Fibroblast of lung (primary cell): ENCODE data around the gene CCDC197. TPM values are rescaled to one million over a fixed set of nuclear protein-coding genes. Genes with fewer than 3 reads are reported as not detected.

Source experiments
- DNase-seq, 2 donors: peaks; one replicate each; pipeline versions ENCODE4 v3.0.0 to v3.0.0-alpha.2; 2010; ENCODE audit warnings: low read depth in 2 of 2
- H2AFZ ChIP-seq: 2 replicates; pipeline ENCODE4 v1.5.1; 2012; ENCODE audit warnings: low read length, control low read depth, inconsistent platforms
- H3K27ac ChIP-seq: 2 replicates; pipeline ENCODE4 v1.5.1; 2011; ENCODE audit warnings: low read length, control low read depth; ENCODE audit not compliant: insufficient read depth
- H3K27me3 ChIP-seq: 2 replicates; pipeline ENCODE4 v1.5.1; 2011; ENCODE audit warnings: mild to moderate bottlenecking, low read length; ENCODE audit not compliant: control insufficient read depth, insufficient read depth
- H3K36me3 ChIP-seq: 2 replicates; pipeline ENCODE4 v1.5.1; 2011; ENCODE audit warnings: low read length; ENCODE audit not compliant: control insufficient read depth, insufficient read depth
- H3K4me1 ChIP-seq: 2 replicates; pipeline ENCODE4 v1.5.1; 2011; ENCODE audit warnings: low read length; ENCODE audit not compliant: control insufficient read depth, insufficient read depth; ENCODE audit errors: extremely low read depth
- H3K4me2 ChIP-seq: 2 replicates; pipeline ENCODE4 v1.5.1; 2011; ENCODE audit warnings: low read length, control low read depth; ENCODE audit not compliant: insufficient read depth; ENCODE audit errors: extremely low read depth
- H3K4me3 ChIP-seq, 4 experiments: fragments of 200-600 bp in 1 of 4; sonication (generic) in 1 of 4; replicated peaks in 1 of 4; 2 replicates each; pipeline ENCODE4 v1.5.1; 2011 to 2016; ENCODE audit warnings: low read length in 4 of 4, low read depth in 3 of 4, mild to moderate bottlenecking in 3 of 4, control low read depth in 2 of 4, inconsistent platforms in 1 of 4, mixed read lengths in 1 of 4; ENCODE audit not compliant: insufficient read depth in 1 of 4; ENCODE audit errors: control extremely low read depth in 1 of 4
- H3K79me2 ChIP-seq: 2 replicates; pipeline ENCODE4 v1.5.1; 2012; ENCODE audit warnings: mild to moderate bottlenecking, low read length, inconsistent platforms; ENCODE audit not compliant: control insufficient read depth, insufficient read depth
- H3K9ac ChIP-seq: 2 replicates; pipeline ENCODE4 v1.5.1; 2011; ENCODE audit warnings: mild to moderate bottlenecking, low read length, control low read depth; ENCODE audit not compliant: insufficient read depth
- H3K9me3 ChIP-seq: 2 replicates; pipeline ENCODE4 v1.5.1; 2012; ENCODE audit warnings: low read depth, low read length; ENCODE audit not compliant: control insufficient read depth, insufficient read depth
- H4K20me1 ChIP-seq: 2 replicates; pipeline ENCODE4 v1.5.1; 2011; ENCODE audit warnings: low read length; ENCODE audit not compliant: control insufficient read depth, insufficient read depth; ENCODE audit errors: extremely low read depth
- CTCF ChIP-seq, 2 donors: IDR thresholded peaks in 1 of 2; conservative IDR thresholded peaks in 1 of 2; 1 replicate in 1 of 2; 2 replicates in 1 of 2; pipeline ENCODE4 v1.5.1; 2011 to 2012; ENCODE audit warnings: low read length in 2 of 2, control low read depth in 1 of 2, inconsistent platforms in 1 of 2, low read depth in 1 of 2, mild to moderate bottlenecking in 1 of 2
- EZH2 ChIP-seq: IDR thresholded peaks from 2 replicates; pipeline ENCODE4 v1.5.1; 2012; ENCODE audit warnings: low read length, control low read depth, mild to moderate bottlenecking; ENCODE audit errors: missing control alignments
- polyA plus RNA-seq, 2 donors: library from polyadenylated mRNA; depleted of rRNA in 1 of 2; stranded (reverse) in 1 of 2; unstranded in 1 of 2; fragments of >200 nt; gene quantifications; 2 replicates each; pipeline ENCODE4 v1.2.1, GENCODE V29; 2011 to 2012; ENCODE audit warnings: missing spikeins in 1 of 2
- total RNA-seq: library from RNA; depleted of rRNA; stranded (reverse); fragments of >200 nt; gene quantifications from 2 replicates; pipeline ENCODE4 v1.2.1, GENCODE V29; 2014

Gene CCDC197
- total and polyA plus RNA-seq, 2 donors (not counting 1 experiment from before 2014, with no cell fraction given) = not detected

- Histone ChIP-seq H3K4me1 (no peaks in the 10 kb centered on the region), H3K4me3 (no peak overlapping the region), H4K20me1 (no peaks in the 10 kb centered on the region), H3K27me3 (peaks cover 7% of the 10 kb centered on the region), H3K79me2 (no peaks in the 10 kb centered on the region), H3K36me3 (no peaks in the 10 kb centered on the region), H3K4me2 (no peak overlapping the region), H3K9me3 (no peaks in the 10 kb centered on the region), H2AFZ (no peak overlapping the region), H3K9ac (no peak overlapping the region), H3K27ac (no peak overlapping the region)
- TF ChIP-seq CTCF (conservative IDR thresholded peaks at IDR 0.05 in 1 of 2, IDR thresholded peaks at IDR 0.05 in 1 of 2; ENCODE audit: low read depth in 1 of 2, low read length in 2 of 2) (no peak), EZH2 (no peak)
- DNase-seq = no peak
These were observed 6.3 kb downstream of the CCDC197 start for GRCh38 chr14:94003397-94003796.

GRCh38 chr14:94004015-94004414 lies 6.9 kb downstream of the CCDC197 start:
- Histone ChIP-seq H3K27ac (no peak overlapping the region), H4K20me1 (no peaks in the 10 kb centered on the region), H3K9me3 (no peaks in the 10 kb centered on the region), H3K4me2 (no peak overlapping the region), H2AFZ (no peak overlapping the region), H3K27me3 (peaks cover 7% of the 10 kb centered on the region), H3K9ac (no peak overlapping the region), H3K4me1 (no peaks in the 10 kb centered on the region), H3K79me2 (no peaks in the 10 kb centered on the region), H3K36me3 (no peaks in the 10 kb centered on the region), H3K4me3 (no peak overlapping the region)
- no peak for TF ChIP-seq CTCF (conservative IDR thresholded peaks at IDR 0.05 in 1 of 2, IDR thresholded peaks at IDR 0.05 in 1 of 2; ENCODE audit: low read depth in 1 of 2, low read length in 2 of 2)
- no peak for TF ChIP-seq EZH2
- no peak for DNase-seq

- Histone ChIP-seq H4K20me1 (no peaks in the 10 kb centered on the region), H3K4me2 (peak overlapping the region; percentile 25), H3K27me3 (peaks cover 7% of the 10 kb centered on the region), H3K9me3 (no peaks in the 10 kb centered on the region), H3K4me3 (no peak overlapping the region), H3K27ac (no peak overlapping the region), H3K4me1 (no peaks in the 10 kb centered on the region), H2AFZ (no peak overlapping the region), H3K79me2 (no peaks in the 10 kb centered on the region), H3K9ac (no peak overlapping the region), H3K36me3 (no peaks in the 10 kb centered on the region)
- no peak for DNase-seq
- no peak for TF ChIP-seq EZH2
- peak; percentile 31 to 51 for TF ChIP-seq CTCF (conservative IDR thresholded peaks at IDR 0.05 in 1 of 2, IDR thresholded peaks at IDR 0.05 in 1 of 2; ENCODE audit: low read depth in 1 of 2, low read length in 2 of 2)
These were observed 8.4 kb downstream of the CCDC197 start for GRCh38 chr14:94005324-94006073.
